ENCODE measurements around the gene ETV6.
"Not testable (repeated sequence)": the region's sequence is repeated elsewhere in the genome, so short reads cannot be mapped to it uniquely, and the experiment has no call there.

Gene ETV6

GRCh38 chr12:11897923-11898322 lies 248.4 kb downstream of the ETV6 start:
- DNase-seq, result no peak

- peak; percentile 5 to 45 for DNase-seq
These were observed 252.4 kb downstream of the ETV6 start for GRCh38 chr12:11901701-11902524.

- no peak for DNase-seq
These were observed 253.0 kb downstream of the ETV6 start for GRCh38 chr12:11902525-11902875.

GRCh38 chr12:11904124-11904523 lies 254.7 kb downstream of the ETV6 start:
- DNase-seq, result no peak

GRCh38 chr12:11905534-11905933 lies 256.1 kb downstream of the ETV6 start:
- no peak for DNase-seq

- no peak for DNase-seq
These were observed 256.9 kb downstream of the ETV6 start for GRCh38 chr12:11906286-11906935.

GRCh38 chr12:11907625-11908024 lies 258.2 kb downstream of the ETV6 start:
- no peak for DNase-seq

GRCh38 chr12:11909406-11909805 lies 259.9 kb downstream of the ETV6 start:
- DNase-seq, result not testable (repeated sequence)

GRCh38 chr12:11916113-11916512 lies 266.6 kb downstream of the ETV6 start:
- no peak for DNase-seq

- DNase-seq, result no peak
These were observed 267.3 kb downstream of the ETV6 start for GRCh38 chr12:11916771-11917170.

- no peak for DNase-seq
These were observed 268.0 kb downstream of the ETV6 start for GRCh38 chr12:11917501-11917900.

- DNase-seq, result no peak
These were observed 270.8 kb downstream of the ETV6 start for GRCh38 chr12:11920231-11920630.

- DNase-seq, result no peak
These were observed 272.9 kb downstream of the ETV6 start for GRCh38 chr12:11922361-11922760.

- no peak for DNase-seq
These were observed 273.6 kb downstream of the ETV6 start for GRCh38 chr12:11923067-11923466.

GRCh38 chr12:11927286-11927935 lies 277.9 kb downstream of the ETV6 start:
- no peak for DNase-seq

- no peak for DNase-seq
These were observed 280.2 kb downstream of the ETV6 start for GRCh38 chr12:11929714-11930113.

- DNase-seq, result no peak
These were observed 289.7 kb downstream of the ETV6 start for GRCh38 chr12:11939223-11939622.

- no peak for DNase-seq
These were observed 292.3 kb downstream of the ETV6 start for GRCh38 chr12:11941606-11942337.

- no peak for DNase-seq
These were observed 294.6 kb downstream of the ETV6 start for GRCh38 chr12:11943919-11944700.

All from stimulated activated CD4-positive, alpha-beta T cell treated with anti-CD3 and anti-CD28 coated beads, Interleukin-4, amount 100 ng/mL, for 4 hours (primary cell).